HepG2 (cell line): ENCODE measurements around the gene CHMP6. TPM values are rescaled to one million over a fixed set of nuclear protein-coding genes. Genes with fewer than 3 reads are reported as not detected.

Experiments used
- ATAC-seq: fragments of 200-7000 bp; cut with Tn5 transposase; 3 replicates; pipeline ENCODE4 v1.9.1; 2020; ENCODE audit warnings: mild to moderate bottlenecking, moderate library complexity
- BruUV-seq: library from RNA; stranded (reverse); fragments of 400-500 nt; replicated peaks from 2 replicates; lab custom pipeline; 2021; lab: Mats Ljungman, UMichigan
- CTCF ChIA-PET: fragments of 300-600 bp; formaldehyde crosslinking; extraction: SDS; loops from one replicate; lab custom pipeline; 2021; ENCODE audit warnings: low total read pairs, inconsistent platforms, low intra/inter-chr PET ratio; lab: Yijun Ruan, JAX
- POLR2A ChIA-PET: fragments of 350-600 bp; sonication (Branson Sonifier 250); formaldehyde crosslinking; loops from one replicate; lab custom pipeline; 2020; ENCODE audit warnings: antibody characterized with exemption, inconsistent platforms; lab: Yijun Ruan, JAX
- DNase-seq: peaks from one replicate; pipeline ENCODE4 v3.0.0-alpha.2; 2015; ENCODE audit warnings: low spot score
- FAIRE-seq: peaks from 3 replicates; lab custom pipeline; 2011; peaks lifted over from hg19 to GRCh38; lab: Jason Lieb, UNC
- H2AFZ ChIP-seq: one replicate; pipeline ENCODE4 v1.6.1; 2011; ENCODE audit warnings: low read length, inconsistent platforms
- H3K27ac ChIP-seq: fragments of 300-600 bp; 3 replicates; pipeline ENCODE4 v1.8.0; 2011; ENCODE audit warnings: mixed run types, mild to moderate bottlenecking, mixed read lengths, low read length, inconsistent platforms; ENCODE audit not compliant: insufficient read depth; ENCODE audit errors: extremely low read length
- H3K27me3 ChIP-seq, 2 experiments: fragments of 200-600 bp in 1 of 2; 2 replicates in 1 of 2; 3 replicates in 1 of 2; pipeline versions ENCODE4 v1.6.0 to v1.8.0; 2011; ENCODE audit warnings: low read length in 2 of 2, mild to moderate bottlenecking in 2 of 2, moderate library complexity in 2 of 2, inconsistent platforms in 1 of 2; ENCODE audit not compliant: insufficient read depth in 2 of 2, control insufficient read depth in 1 of 2
- H3K36me3 ChIP-seq, 2 experiments: fragments of 200-600 bp in 1 of 2; replicated peaks in 1 of 2; 2 replicates in 1 of 2; 3 replicates in 1 of 2; pipeline versions ENCODE4 v1.5.1 to v1.8.0; 2011; ENCODE audit warnings: low read length in 2 of 2, inconsistent platforms in 1 of 2; ENCODE audit not compliant: insufficient read depth in 2 of 2, control insufficient read depth in 1 of 2
- H3K4me1 ChIP-seq: 2 replicates; pipeline ENCODE4 v1.5.1; 2012; ENCODE audit warnings: low read length, inconsistent platforms; ENCODE audit not compliant: insufficient read depth
- H3K4me2 ChIP-seq: 2 replicates; pipeline ENCODE4 v1.6.0; 2011; ENCODE audit warnings: low read depth, low read length, inconsistent platforms
- H3K4me3 ChIP-seq, 3 experiments: fragments of 200-600 bp in 1 of 3; sonication (generic), shearing (Covaris generic) in 1 of 3; replicated peaks in 1 of 3; 2 replicates each; pipeline ENCODE4 v1.5.1; 2011 to 2016; ENCODE audit warnings: low read length in 3 of 3, inconsistent platforms in 2 of 3, low read depth in 2 of 3, mild to moderate bottlenecking in 2 of 3, control low read depth in 1 of 3, mixed read lengths in 1 of 3; ENCODE audit not compliant: insufficient read depth in 1 of 3
- H3K79me2 ChIP-seq: one replicate; pipeline ENCODE4 v1.6.1; 2011; ENCODE audit warnings: low read length, inconsistent platforms; ENCODE audit not compliant: insufficient read depth
- H3K9ac ChIP-seq: 2 replicates; pipeline ENCODE4 v1.6.0; 2011; ENCODE audit warnings: mild to moderate bottlenecking, low read depth, low read length, inconsistent platforms; ENCODE audit not compliant: insufficient read depth
- H3K9me3 ChIP-seq: 2 replicates; pipeline ENCODE4 v1.5.1; 2012; ENCODE audit warnings: mild to moderate bottlenecking, low read length
- H4K20me1 ChIP-seq: 2 replicates; pipeline ENCODE4 v1.6.0; 2011; ENCODE audit warnings: inconsistent platforms, mild to moderate bottlenecking, low read length, moderate library complexity; ENCODE audit not compliant: insufficient read depth
- BORCS8-MEF2B ChIP-seq: sonication (generic); formaldehyde crosslinking; IDR thresholded peaks from 2 replicates; pipeline ENCODE4 v1.8.0; 2022; ENCODE audit warnings: mild to moderate bottlenecking, missing genetic modification reagents
- CAMTA2 ChIP-seq: sonication (generic); formaldehyde crosslinking; IDR thresholded peaks from 2 replicates; pipeline ENCODE4 v1.4.0; 2020; ENCODE audit warnings: mild to moderate bottlenecking, missing genetic modification reagents, borderline replicate concordance
- ISX ChIP-seq: sonication (generic); formaldehyde crosslinking; conservative IDR thresholded peaks from 2 replicates; pipeline ENCODE4 v1.5.0; 2020; ENCODE audit warnings: missing genetic modification reagents
- MXI1 ChIP-seq: IDR thresholded peaks from 3 replicates; pipeline ENCODE4 v1.6.1; 2012; ENCODE audit warnings: low read depth, low read length, inconsistent platforms, borderline replicate concordance
- PATZ1 ChIP-seq: sonication (generic); formaldehyde crosslinking; IDR thresholded peaks from 2 replicates; pipeline ENCODE4 v1.4.0; 2020; ENCODE audit warnings: missing genetic modification reagents
- SKIL ChIP-seq: sonication (generic); formaldehyde crosslinking; IDR thresholded peaks from 2 replicates; pipeline ENCODE4 v1.8.0; 2022; ENCODE audit warnings: missing genetic modification reagents, mild to moderate bottlenecking, moderate library complexity, borderline replicate concordance
- TEAD3 ChIP-seq: optimal IDR thresholded peaks from 2 replicates; pipeline ENCODE3; 2016; ENCODE audit warnings: borderline replicate concordance
- ZNF362 ChIP-seq: sonication (generic); formaldehyde crosslinking; IDR thresholded peaks from 2 replicates; pipeline ENCODE4 v1.4.0; 2020; ENCODE audit warnings: missing genetic modification reagents, mild to moderate bottlenecking, borderline replicate concordance
- ZNF468 ChIP-seq: sonication (generic); formaldehyde crosslinking; IDR thresholded peaks from 2 replicates; pipeline ENCODE4 v1.8.0; 2022; ENCODE audit warnings: mild to moderate bottlenecking, moderate library complexity, missing genetic modification reagents
- WGBS: methylation state at CpG from one replicate; pipeline ENCODE4 v1.1.6; 2017; ENCODE audit warnings: low lambda C conversion rate; 5-methylcytosine and 5-hydroxymethylcytosine counted together
- in situ Hi-C: cut with HindIII; loops from 2 replicates; pipeline ENCODE4 v1.10.0; 2017; ENCODE audit warnings: low pct_unique_long_range_greater_than_20kb; ENCODE audit not compliant: extremely low pct_ligation_motif_present
- intact Hi-C: fragments of 100-400 bp; cut with micrococcal nuclease; formaldehyde crosslinking; loops from one replicate; pipeline ENCODE4 v1.10.0; 2022; ENCODE audit not compliant: unreplicated experiment
- polyA plus RNA-seq, 8 experiments: library from polyadenylated mRNA; depleted of rRNA in 3 of 8; stranded (reverse) in 7 of 8; unstranded in 1 of 8; fragments of >200 nt; fragmentation: Illumina TruSeq in 4 of 8; extraction: Trizol in 4 of 8; gene quantifications; 2 replicates each; pipeline versions ENCODE4 v1.2.1 to v1.2.3, GENCODE V29; 2011 to 2016; ENCODE audit warnings: low read depth in 4 of 8, missing spikeins in 1 of 8, mixed read lengths in 1 of 8; ENCODE audit not compliant: insufficient read depth in 1 of 8
- total RNA-seq, 5 experiments: library from RNA; depleted of rRNA; stranded (reverse); fragments of >200 nt; fragmentation: Illumina TruSeq; extraction: Trizol; gene quantifications; 2 replicates each; pipeline ENCODE4 v1.2.3, GENCODE V29; 2016; ENCODE audit warnings: low read depth in 1 of 5

CHMP6 gene
- total and polyA plus RNA-seq, 2 of the 13 experiments (the other 11 are each of a cell fraction or from before 2014, with no cell fraction given), result 11.1 to 24.2 TPM

DNA sequence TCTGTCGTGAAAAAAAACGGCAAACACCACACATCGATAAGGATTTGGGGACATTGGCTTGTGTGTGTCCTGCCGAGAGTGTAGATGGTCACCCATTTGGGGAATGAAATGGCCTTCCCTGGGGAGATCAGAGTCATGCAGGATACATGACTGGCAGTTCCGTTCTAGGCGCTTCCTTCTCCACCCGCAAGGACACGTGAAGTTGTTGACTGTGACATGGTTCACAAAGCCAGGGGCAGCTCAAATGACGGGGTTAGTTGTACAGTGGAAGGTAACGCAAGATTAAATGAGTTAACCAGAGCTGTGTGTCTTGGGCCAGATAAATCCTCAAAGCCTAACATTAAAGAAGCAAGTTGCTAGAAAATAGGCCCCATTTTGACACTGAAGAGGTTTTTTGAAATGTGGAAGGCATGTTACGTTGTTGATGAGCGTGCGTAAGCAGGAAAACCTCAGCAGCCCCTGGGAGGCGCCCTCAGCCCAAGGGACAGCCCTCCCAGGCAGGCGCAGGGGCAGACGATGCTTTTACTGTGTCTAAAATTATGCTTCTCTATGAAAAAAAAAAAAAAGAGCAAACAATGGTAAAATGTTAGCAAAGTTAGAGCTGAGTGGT is 35.9 kb upstream of the CHMP6 start:
- WGBS, result 98% methylated on average over 16 of the region's 16 CpGs
- TSS peak; percentile 46 for BruUV-seq
- in situ Hi-C loops, result no loop called here

More for the DNA sequence above, 35.9 kb upstream of the CHMP6 start:
- H3K9me3 ChIP-seq, result no peaks in the 10 kb centered on the region
- POLR2A ChIA-PET, result no interaction called here
- H3K4me1 ChIP-seq, result no peaks in the 10 kb centered on the region
- no peak overlapping the region for H3K4me2 ChIP-seq
- no peak overlapping the region for H2AFZ ChIP-seq
- TF ChIP-seq CAMTA2 (no peak), ISX (no peak), SKIL (CRISPR knock-in tag) (no peak), ZNF362 (no peak), MXI1 (no peak), BORCS8-MEF2B (no peak), PATZ1 (CRISPR knock-in tag) (no peak), ZNF468 (CRISPR knock-in tag) (no peak), TEAD3 (CRISPR knock-in tag) (no peak)
- TF ChIP-seq, all 625 proteins: peak for 0
- ATAC-seq, result no peak
- DNase-seq, result no peak
- Histone ChIP-seq H4K20me1 (no peaks in the 10 kb centered on the region), H3K4me3 (no peak overlapping the region), H3K27ac (no peak overlapping the region), H3K79me2 (no peaks in the 10 kb centered on the region), H3K9ac (no peak overlapping the region), H3K27me3 (no peaks in the 10 kb centered on the region), H3K36me3 (peaks cover 11 to 15% of the 10 kb centered on the region in 2 experiments; a peak in 3 of 5 replicates)
- intact Hi-C loops, result no loop called here
- CTCF ChIA-PET, result no interaction called here
- no peak for FAIRE-seq
